ENCODE measurements around the gene ADAP1.

- TF ChIP-seq GATA2 (IDR thresholded peaks at IDR 0.05; ENCODE audit: low read depth, low read length) (no peak), GATA3 (IDR thresholded peaks at IDR 0.05; ENCODE audit: low read depth, low read length) (no peak)
Measured at GRCh38 chr7:977326-978048, 23.0 kb upstream of the ADAP1 start.

Measured in SH-SY5Y (cell line).